Gastroesophageal sphincter (tissue), 4 donors: ENCODE results near the gene CADM1. TPM values are rescaled to one million over a fixed set of nuclear protein-coding genes. Genes with fewer than 3 reads are reported as not detected.

ENCODE experiments used
- ATAC-seq: fragments of 150-250 bp; one replicate; pipeline ENCODE4 v1.9.1; 2016; ENCODE audit warnings: mild to moderate bottlenecking, moderate library complexity
- H3K27ac ChIP-seq, 4 donors: fragments of 200-600 bp; sonication (generic) in 3 of 4; 1 replicate in 3 of 4; 2 replicates in 1 of 4; pipeline ENCODE4 v1.5.1; 2016 to 2019
- H3K27me3 ChIP-seq: fragments of 200-600 bp; sonication (generic); one replicate; pipeline ENCODE4 v1.5.1; 2019
- H3K36me3 ChIP-seq, 2 donors: fragments of 200-600 bp; sonication (generic); one replicate each; pipeline ENCODE4 v1.5.1; 2019; ENCODE audit warnings: control low read depth in 1 of 2
- H3K4me1 ChIP-seq, 3 donors: fragments of 200-600 bp; sonication (generic); 1 replicate in 2 of 3; 2 replicates in 1 of 3; pipeline ENCODE4 v1.5.1; 2016 to 2019; ENCODE audit warnings: control low read depth in 2 of 3
- H3K4me3 ChIP-seq, 2 donors: fragments of 200-600 bp; sonication (generic); one replicate each; pipeline ENCODE4 v1.5.1; 2019; ENCODE audit warnings: mild to moderate bottlenecking in 1 of 2, moderate library complexity in 1 of 2
- H3K9me3 ChIP-seq, 3 donors: fragments of 200-600 bp; sonication (generic); one replicate each; pipeline ENCODE4 v1.5.1; 2017 to 2019; ENCODE audit warnings: control low read depth in 2 of 3
- EP300 ChIP-seq: sonication (generic); formaldehyde crosslinking; IDR thresholded peaks from one replicate; pipeline ENCODE4 v1.6.1; 2017; ENCODE audit warnings: antibody characterized with exemption, mild to moderate bottlenecking
- POLR2A ChIP-seq, 2 donors: fragments of 450-650 bp; IDR thresholded peaks; one replicate each; pipeline ENCODE4 v1.6.1; 2017; ENCODE audit warnings: antibody characterized with exemption in 2 of 2, mild to moderate bottlenecking in 2 of 2, moderate library complexity in 1 of 2
- POLR2AphosphoS5 ChIP-seq: sonication (generic); formaldehyde crosslinking; IDR thresholded peaks from one replicate; pipeline ENCODE4 v1.6.1; 2017; ENCODE audit warnings: antibody characterized with exemption
- WGBS, 2 donors: methylation state at CpG; one replicate each; pipeline ENCODE4 v1.1.5; 2018; ENCODE audit warnings: low coverage in 1 of 2; 5-methylcytosine and 5-hydroxymethylcytosine counted together
- total RNA-seq, 4 donors: library from RNA; depleted of rRNA; stranded (reverse); fragments of >200 nt; gene quantifications; one replicate each; pipeline ENCODE4 v1.1.0, GENCODE V29; 2016
- TF ChIP-seq, protein P1 (sequence below), 4 experiments: fragments of 200-600 bp in 2 of 4; fragments of 450-650 bp in 2 of 4; sonication (generic) in 1 of 4; IDR thresholded peaks; one replicate each; pipeline ENCODE4 v1.5.1; 2017 to 2019; ENCODE audit warnings: antibody characterized with exemption in 4 of 4, mild to moderate bottlenecking in 2 of 4, moderate library complexity in 2 of 4

CADM1 gene
- total RNA-seq, 4 donors from 2014 or later, result 10.4 to 23.5 (median 17.1) TPM

DNA sequence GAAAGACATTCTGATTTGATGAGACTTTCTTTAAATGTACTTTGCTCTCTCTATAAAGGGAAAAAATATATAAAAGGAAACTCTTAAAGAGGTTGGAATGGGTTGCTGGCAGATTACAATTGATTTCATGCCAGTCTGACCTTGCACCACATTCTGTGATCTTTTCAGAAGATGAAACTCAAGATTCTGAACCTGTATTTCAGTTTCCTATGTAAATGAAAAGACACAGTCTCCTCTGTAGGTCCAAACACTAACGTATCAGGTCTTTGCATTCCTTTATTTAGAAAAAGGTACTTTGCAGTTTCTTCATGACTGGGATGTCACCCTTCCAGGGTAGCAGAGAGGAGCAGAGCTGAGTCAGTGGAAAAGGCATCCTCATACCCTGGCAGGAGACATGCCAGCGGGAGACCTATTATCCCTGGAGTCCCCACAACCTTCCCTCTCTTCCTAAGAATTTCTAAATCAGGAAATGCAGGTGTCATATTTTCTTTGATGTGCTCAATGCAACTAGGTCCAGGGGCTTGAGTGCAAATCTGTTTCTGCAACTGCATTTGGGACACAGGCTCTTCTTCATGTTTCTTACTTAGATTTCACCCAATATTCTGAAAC is 282.6 kb downstream of the CADM1 start:
- no peak for ATAC-seq
- H3K27ac ChIP-seq, result no peak overlapping the region
- TF ChIP-seq POLR2A (IDR thresholded peaks at IDR 0.05) (no peak), POLR2AphosphoS5 (no peak), EP300 (no peak)
- TF ChIP-seq, protein P1, sequence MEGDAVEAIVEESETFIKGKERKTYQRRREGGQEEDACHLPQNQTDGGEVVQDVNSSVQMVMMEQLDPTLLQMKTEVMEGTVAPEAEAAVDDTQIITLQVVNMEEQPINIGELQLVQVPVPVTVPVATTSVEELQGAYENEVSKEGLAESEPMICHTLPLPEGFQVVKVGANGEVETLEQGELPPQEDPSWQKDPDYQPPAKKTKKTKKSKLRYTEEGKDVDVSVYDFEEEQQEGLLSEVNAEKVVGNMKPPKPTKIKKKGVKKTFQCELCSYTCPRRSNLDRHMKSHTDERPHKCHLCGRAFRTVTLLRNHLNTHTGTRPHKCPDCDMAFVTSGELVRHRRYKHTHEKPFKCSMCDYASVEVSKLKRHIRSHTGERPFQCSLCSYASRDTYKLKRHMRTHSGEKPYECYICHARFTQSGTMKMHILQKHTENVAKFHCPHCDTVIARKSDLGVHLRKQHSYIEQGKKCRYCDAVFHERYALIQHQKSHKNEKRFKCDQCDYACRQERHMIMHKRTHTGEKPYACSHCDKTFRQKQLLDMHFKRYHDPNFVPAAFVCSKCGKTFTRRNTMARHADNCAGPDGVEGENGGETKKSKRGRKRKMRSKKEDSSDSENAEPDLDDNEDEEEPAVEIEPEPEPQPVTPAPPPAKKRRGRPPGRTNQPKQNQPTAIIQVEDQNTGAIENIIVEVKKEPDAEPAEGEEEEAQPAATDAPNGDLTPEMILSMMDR (IDR thresholded peaks at IDR 0.05), result no peak
- no peaks in the 10 kb centered on the region for H3K36me3 ChIP-seq
- WGBS, 2 donors, result 75 to 79% methylated on average over 2 of the region's 2 CpGs
- H3K9me3 ChIP-seq, result no peaks in the 10 kb centered on the region
- H3K4me3 ChIP-seq, result no peak overlapping the region
- no peaks in the 10 kb centered on the region for H3K27me3 ChIP-seq
- H3K4me1 ChIP-seq, result peaks cover 0 to 11% (median 0%) of the 10 kb centered on the region in 3 donors

DNA sequence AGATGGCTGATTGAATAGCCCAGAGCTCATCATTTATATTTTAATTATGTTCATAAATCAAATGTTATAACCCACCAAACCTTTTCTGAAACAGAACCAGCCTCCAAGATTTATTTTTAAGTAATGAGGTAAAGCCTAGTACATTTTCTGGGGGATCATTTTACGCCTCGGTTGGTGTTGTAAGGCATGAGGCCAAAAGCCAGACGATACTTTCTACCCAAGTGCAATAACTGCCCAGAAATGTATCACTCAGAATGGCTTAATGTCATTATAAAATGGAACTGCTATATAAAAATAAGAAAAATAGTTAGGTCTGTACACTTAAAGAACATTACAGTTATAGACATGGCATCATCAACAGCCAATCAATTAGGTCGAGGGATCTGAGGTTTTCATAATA is 283.3 kb downstream of the CADM1 start:
- no peak for ATAC-seq

DNA sequence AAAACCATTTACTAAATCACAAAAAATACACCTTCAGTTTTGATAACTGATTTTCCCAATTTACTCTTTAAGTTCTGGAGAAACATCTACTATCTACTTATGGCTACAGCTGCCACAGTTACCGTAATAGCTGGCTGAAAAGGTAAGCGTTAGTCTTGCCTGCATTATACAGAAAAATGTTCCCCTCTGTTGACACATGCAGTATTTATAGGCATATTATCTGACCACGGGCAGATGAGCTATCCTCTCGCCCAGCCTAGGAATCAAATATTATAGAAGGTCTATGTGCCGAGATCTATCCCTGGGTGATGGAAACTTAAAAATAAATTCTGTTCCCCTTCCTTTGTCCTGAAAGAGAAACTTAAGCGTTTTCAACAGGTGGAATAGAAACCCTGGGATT is 283.8 kb downstream of the CADM1 start:
- H3K36me3 ChIP-seq, result no peaks in the 10 kb centered on the region
- no peaks in the 10 kb centered on the region for H3K9me3 ChIP-seq
- peaks cover 0 to 11% (median 0%) of the 10 kb centered on the region in 3 donors for H3K4me1 ChIP-seq
- 50 to 90% methylated on average over 2 to 6 of the region's 6 CpGs for WGBS, 2 donors
- H3K4me3 ChIP-seq, result no peak overlapping the region
- TF ChIP-seq, protein P1 (IDR thresholded peaks at IDR 0.05), result no peak
- TF ChIP-seq POLR2AphosphoS5, result no peak
- no peak for TF ChIP-seq POLR2A (IDR thresholded peaks at IDR 0.05)
- TF ChIP-seq EP300, result no peak
- H3K27me3 ChIP-seq, result no peaks in the 10 kb centered on the region
- H3K27ac ChIP-seq, result no peak overlapping the region
- ATAC-seq, result no peak

More for the DNA sequence above, 283.3 kb downstream of the CADM1 start:
- TF ChIP-seq POLR2A (IDR thresholded peaks at IDR 0.05), result no peak
- no peak for TF ChIP-seq POLR2AphosphoS5
- TF ChIP-seq, protein P1 (IDR thresholded peaks at IDR 0.05), result no peak
- no peak for TF ChIP-seq EP300
- WGBS, 2 donors, result 60 to 89% methylated on average over 2 to 4 of the region's 4 CpGs
- Histone ChIP-seq H3K9me3 (no peaks in the 10 kb centered on the region), H3K36me3 (no peaks in the 10 kb centered on the region), H3K27me3 (no peaks in the 10 kb centered on the region), H3K4me3 (no peak overlapping the region), H3K4me1 (peaks cover 0 to 11% (median 0%) of the 10 kb centered on the region in 3 donors), H3K27ac (no peak overlapping the region)

DNA sequence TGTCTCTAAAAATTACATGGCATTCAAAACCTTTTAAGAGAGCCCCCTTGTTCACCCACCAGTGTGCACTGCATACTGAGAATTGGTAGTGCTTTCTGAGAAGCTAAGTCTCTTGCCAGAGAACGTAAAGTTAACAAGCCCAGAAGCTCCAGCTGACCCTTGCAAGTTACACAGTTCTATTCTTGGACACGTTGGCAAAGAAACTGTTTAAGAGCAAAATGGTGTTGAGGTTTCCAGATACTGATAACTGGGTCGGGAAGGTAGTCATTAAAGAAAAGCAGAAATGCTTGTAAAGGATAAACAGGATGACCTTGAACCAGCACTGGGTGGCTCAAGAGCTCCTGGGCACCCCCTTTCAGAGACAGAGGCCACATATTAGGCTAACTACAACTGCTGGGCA is 284.8 kb downstream of the CADM1 start:
- H3K27me3 ChIP-seq, result no peaks in the 10 kb centered on the region
- TF ChIP-seq EP300 (no peak), POLR2A (IDR thresholded peaks at IDR 0.05) (no peak), POLR2AphosphoS5 (no peak)
- TF ChIP-seq, protein P1 (IDR thresholded peaks at IDR 0.05), result no peak
- ATAC-seq, result no peak
- H3K36me3 ChIP-seq, result peaks cover 0 to 4% of the 10 kb centered on the region in 2 donors
- H3K4me3 ChIP-seq, result no peak overlapping the region
- H3K27ac ChIP-seq, result no peak overlapping the region
- peaks cover 0 to 11% (median 0%) of the 10 kb centered on the region in 3 donors for H3K4me1 ChIP-seq
- H3K9me3 ChIP-seq, result no peaks in the 10 kb centered on the region
- 8 to 25% methylated on average over 2 to 3 of the region's 3 CpGs for WGBS, 2 donors

DNA sequence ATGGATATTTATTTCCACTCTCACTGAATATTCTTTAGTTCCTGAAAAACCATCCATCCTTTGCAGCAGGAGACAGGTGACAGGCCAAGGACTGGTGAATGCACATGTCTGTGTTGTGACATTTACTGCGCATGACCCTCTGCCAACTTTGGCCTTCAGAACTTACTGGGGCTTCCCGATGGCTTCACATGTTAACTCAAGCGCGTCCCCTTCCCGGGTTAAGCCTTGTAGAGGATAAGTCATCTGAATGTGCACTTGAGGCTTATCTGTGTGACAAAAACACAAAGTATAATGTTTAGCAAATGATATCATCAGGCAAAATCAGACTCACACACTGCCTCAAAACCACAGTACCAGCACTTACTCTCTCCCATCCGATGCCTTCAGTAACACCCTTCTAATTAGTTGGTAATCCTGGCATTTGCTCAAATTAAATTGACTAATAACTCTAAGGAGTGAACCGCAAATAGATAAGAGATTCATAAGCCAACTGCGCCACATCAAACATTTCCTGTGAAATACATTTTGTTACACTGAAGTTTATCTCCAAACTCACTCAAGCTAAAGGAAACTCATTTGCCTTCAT is 286.4 kb downstream of the CADM1 start:
- Histone ChIP-seq H3K4me3 (no peak overlapping the region), H3K4me1 (peaks cover 0 to 11% (median 0%) of the 10 kb centered on the region in 3 donors), H3K36me3 (peaks cover 0 to 9% of the 10 kb centered on the region in 2 donors), H3K9me3 (no peaks in the 10 kb centered on the region), H3K27ac (no peak overlapping the region), H3K27me3 (no peaks in the 10 kb centered on the region)
- TF ChIP-seq POLR2AphosphoS5 (no peak), POLR2A (IDR thresholded peaks at IDR 0.05) (no peak), EP300 (no peak)
- TF ChIP-seq, protein P1 (IDR thresholded peaks at IDR 0.05), result no peak
- ATAC-seq, result no peak
- 73 to 90% methylated on average over 6 to 8 of the region's 8 CpGs for WGBS, 2 donors
